ENCODE measurements around the gene OGDH.

The OGDH gene

GRCh38 chr7:44618753-44619152 lies 12.3 kb downstream of the OGDH start:
- no peak for DNase-seq

GRCh38 chr7:44621034-44621749 lies 14.8 kb downstream of the OGDH start:
- DNase-seq, result no peak

GRCh38 chr7:44621750-44622103 lies 15.3 kb downstream of the OGDH start:
- no peak for DNase-seq

- DNase-seq, result no peak
Measured at GRCh38 chr7:44622342-44623151, 16.1 kb downstream of the OGDH start.

GRCh38 chr7:44624318-44624717 lies 17.9 kb downstream of the OGDH start:
- DNase-seq, result no peak

GRCh38 chr7:44625526-44626471 lies 19.4 kb downstream of the OGDH start:
- no peak for DNase-seq

GRCh38 chr7:44626620-44627019 lies 20.2 kb downstream of the OGDH start:
- no peak for DNase-seq

GRCh38 chr7:44629829-44630522 lies 23.5 kb downstream of the OGDH start:
- no peak for DNase-seq

- no peak for DNase-seq
Measured at GRCh38 chr7:44630792-44631457, 24.5 kb downstream of the OGDH start.

GRCh38 chr7:44631458-44632115 lies 25.2 kb downstream of the OGDH start:
- no peak for DNase-seq

- no peak for DNase-seq
Measured at GRCh38 chr7:44632196-44632595, 25.8 kb downstream of the OGDH start.

- DNase-seq, result no peak
Measured at GRCh38 chr7:44633254-44634186, 27.1 kb downstream of the OGDH start.

- peak in 1 of 2 experiments; percentile 15 for DNase-seq
Measured at GRCh38 chr7:44634187-44634838, 27.9 kb downstream of the OGDH start.

GRCh38 chr7:44634839-44635591 lies 28.6 kb downstream of the OGDH start:
- DNase-seq, result no peak

- no peak for DNase-seq
Measured at GRCh38 chr7:44636041-44636584, 29.7 kb downstream of the OGDH start.

GRCh38 chr7:44636926-44637325 lies 30.5 kb downstream of the OGDH start:
- no peak for DNase-seq

GRCh38 chr7:44637788-44638594 lies 31.6 kb downstream of the OGDH start:
- DNase-seq, result no peak
